ENCODE measurements around the gene H6PD.

Gene H6PD

DNA sequence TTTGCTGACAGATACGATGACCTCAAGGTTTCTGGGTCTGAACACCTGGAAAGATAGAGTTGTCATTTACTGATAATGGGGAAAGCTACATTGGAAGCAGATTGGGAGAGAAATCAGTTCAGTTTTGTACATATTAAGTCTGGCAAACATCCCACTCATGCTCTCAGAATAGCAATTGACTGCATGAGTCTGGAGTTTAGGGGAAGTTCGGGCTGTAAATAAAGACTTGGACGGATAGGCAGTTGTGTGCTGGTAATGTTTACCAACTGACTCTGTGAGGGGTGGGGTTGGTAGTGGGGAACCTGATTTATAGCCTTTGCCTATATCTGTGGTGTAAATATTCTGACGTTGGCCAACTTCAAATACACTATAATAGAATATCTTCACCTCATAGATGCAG, 4.0 kb downstream of the H6PD start:
- H4K20me1 ChIP-seq (ENCODE audit: insufficient read depth, low read length) = no peaks in the 10 kb centered on the region
- H3K79me2 ChIP-seq (ENCODE audit: low read length) = peaks cover 10% of the 10 kb centered on the region
- no peaks in the 10 kb centered on the region for H3K27me3 ChIP-seq (ENCODE audit: low read depth, low read length)
- H3K27ac ChIP-seq (ENCODE audit: low read length) = no peak overlapping the region
- no peak for TF ChIP-seq EZH2phosphoT487 (IDR thresholded peaks at IDR 0.05; ENCODE audit: low read depth)
- TF ChIP-seq, protein P1, sequence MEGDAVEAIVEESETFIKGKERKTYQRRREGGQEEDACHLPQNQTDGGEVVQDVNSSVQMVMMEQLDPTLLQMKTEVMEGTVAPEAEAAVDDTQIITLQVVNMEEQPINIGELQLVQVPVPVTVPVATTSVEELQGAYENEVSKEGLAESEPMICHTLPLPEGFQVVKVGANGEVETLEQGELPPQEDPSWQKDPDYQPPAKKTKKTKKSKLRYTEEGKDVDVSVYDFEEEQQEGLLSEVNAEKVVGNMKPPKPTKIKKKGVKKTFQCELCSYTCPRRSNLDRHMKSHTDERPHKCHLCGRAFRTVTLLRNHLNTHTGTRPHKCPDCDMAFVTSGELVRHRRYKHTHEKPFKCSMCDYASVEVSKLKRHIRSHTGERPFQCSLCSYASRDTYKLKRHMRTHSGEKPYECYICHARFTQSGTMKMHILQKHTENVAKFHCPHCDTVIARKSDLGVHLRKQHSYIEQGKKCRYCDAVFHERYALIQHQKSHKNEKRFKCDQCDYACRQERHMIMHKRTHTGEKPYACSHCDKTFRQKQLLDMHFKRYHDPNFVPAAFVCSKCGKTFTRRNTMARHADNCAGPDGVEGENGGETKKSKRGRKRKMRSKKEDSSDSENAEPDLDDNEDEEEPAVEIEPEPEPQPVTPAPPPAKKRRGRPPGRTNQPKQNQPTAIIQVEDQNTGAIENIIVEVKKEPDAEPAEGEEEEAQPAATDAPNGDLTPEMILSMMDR (IDR thresholded peaks at IDR 0.05; ENCODE audit: low read depth, low read length) = no peak
- H2AFZ ChIP-seq (ENCODE audit: low read depth, low read length) = no peak overlapping the region
- H3K4me2 ChIP-seq (ENCODE audit: low read length) = no peak overlapping the region
- peaks cover 4% of the 10 kb centered on the region; the same call in 1 of the 2 replicates for H3K4me1 ChIP-seq (ENCODE audit: low read length)
- no peaks in the 10 kb centered on the region for H3K36me3 ChIP-seq (replicated peaks; ENCODE audit: low read depth, low read length)
- no peak overlapping the region for H3K9ac ChIP-seq (ENCODE audit: low read length)
- H3K4me3 ChIP-seq (ENCODE audit: low read length) = no peak overlapping the region
- no peaks in the 10 kb centered on the region for H3K9me3 ChIP-seq (ENCODE audit: insufficient read depth, low read length)

DNA sequence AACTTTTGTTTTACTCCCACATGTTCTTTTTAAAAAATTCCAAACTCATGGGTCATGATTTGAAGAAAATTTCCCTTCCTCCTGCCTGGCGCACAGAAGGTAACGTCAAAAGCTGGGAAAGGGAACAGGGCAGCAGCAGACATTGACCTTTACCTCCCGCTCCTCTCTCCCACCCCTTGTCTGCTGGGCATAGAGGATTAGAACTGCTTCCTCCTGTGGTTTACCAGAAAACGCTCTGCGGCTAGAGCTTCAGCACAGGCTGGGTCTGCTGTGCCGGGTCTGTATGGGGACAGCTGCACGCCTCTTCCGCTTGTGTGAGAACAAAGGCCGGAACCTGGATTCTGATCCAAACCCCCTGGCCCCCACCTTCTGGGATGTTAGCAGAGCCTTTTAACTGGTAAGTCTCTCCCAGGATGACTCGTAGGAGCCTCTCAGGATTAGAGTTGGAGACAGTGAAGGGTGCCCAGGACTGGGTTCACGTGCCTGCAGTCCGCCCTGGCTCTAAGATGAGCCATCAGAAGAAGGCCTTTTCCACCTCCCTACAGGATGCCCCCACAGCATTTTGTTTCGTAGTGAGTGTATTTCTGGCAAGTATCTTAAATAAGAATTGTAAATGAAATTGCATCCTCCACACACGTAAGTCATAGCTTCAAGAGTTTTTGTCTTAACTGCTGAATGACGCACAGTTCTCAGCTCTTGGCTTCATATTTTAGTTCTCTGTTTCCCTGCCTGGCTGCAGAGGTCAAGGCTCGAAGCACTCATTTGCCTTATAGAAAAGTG, 5.2 kb downstream of the H6PD start:
- Histone ChIP-seq H3K9me3 (ENCODE audit: insufficient read depth, low read length) (no peaks in the 10 kb centered on the region), H3K4me3 (ENCODE audit: low read length) (no peak overlapping the region), H3K27me3 (ENCODE audit: low read depth, low read length) (no peaks in the 10 kb centered on the region), H3K79me2 (ENCODE audit: low read length) (peaks cover 10% of the 10 kb centered on the region), H3K4me1 (ENCODE audit: low read length) (peaks cover 4% of the 10 kb centered on the region; the same call in 1 of the 2 replicates), H3K36me3 (replicated peaks; ENCODE audit: low read depth, low read length) (no peaks in the 10 kb centered on the region), H3K9ac (ENCODE audit: low read length) (no peak overlapping the region), H3K4me2 (ENCODE audit: low read length) (no peak overlapping the region), H4K20me1 (ENCODE audit: insufficient read depth, low read length) (no peaks in the 10 kb centered on the region), H2AFZ (ENCODE audit: low read depth, low read length) (no peak overlapping the region), H3K27ac (ENCODE audit: low read length) (no peak overlapping the region)
- TF ChIP-seq EZH2phosphoT487 (IDR thresholded peaks at IDR 0.05; ENCODE audit: low read depth) = no peak
- TF ChIP-seq, protein P1 (IDR thresholded peaks at IDR 0.05; ENCODE audit: low read depth, low read length) = no peak

DNA sequence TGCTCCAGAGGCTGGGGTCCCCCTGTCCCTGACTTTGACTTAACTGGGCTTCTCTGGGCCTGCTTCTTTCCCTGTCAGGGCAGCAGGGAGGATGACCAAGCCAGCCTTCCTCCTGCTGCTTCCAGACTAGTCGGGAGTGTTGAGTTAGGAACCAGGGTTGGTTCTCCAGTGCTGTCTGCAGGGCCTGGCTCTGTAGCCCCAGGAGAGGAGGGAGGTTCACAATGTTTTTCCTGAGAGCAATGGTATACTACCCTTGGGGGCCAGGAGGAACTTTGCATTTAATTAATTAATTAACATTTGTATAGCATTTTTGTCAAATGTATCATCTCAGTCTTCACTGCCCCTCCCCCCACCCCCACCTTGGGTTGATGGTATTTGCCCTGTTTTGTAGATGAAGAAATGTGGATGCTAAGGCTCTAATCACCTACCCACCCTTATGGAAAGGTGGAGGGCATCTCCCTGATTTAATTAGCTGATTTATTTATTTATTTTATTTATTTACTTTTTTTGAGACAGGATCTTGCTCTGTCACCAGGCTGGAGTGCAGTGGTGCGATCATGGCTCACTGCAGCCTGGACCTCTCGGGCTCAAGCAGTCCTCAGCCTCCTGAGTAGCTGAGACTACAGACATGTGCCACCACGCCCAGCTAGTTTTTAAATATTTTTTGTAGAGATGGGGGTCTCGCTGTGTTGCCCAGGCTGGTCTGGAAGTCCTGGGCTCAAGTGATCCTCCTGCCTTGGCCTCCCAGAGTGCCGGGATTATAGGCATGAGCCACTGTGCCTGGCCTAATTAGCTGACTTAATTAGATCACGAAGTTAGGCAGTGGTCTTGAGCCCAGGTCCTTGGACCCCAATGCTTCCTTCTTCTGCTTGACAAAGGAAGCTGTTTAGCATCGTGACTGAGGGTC, 6.6 kb downstream of the H6PD start:
- H3K4me1 ChIP-seq (ENCODE audit: low read length) = no peaks in the 10 kb centered on the region
- no peak overlapping the region for H3K4me2 ChIP-seq (ENCODE audit: low read length)
- H3K27ac ChIP-seq (ENCODE audit: low read length) = no peak overlapping the region
- no peaks in the 10 kb centered on the region for H3K9me3 ChIP-seq (ENCODE audit: insufficient read depth, low read length)
- no peak overlapping the region for H3K9ac ChIP-seq (ENCODE audit: low read length)
- H2AFZ ChIP-seq (ENCODE audit: low read depth, low read length) = no peak overlapping the region
- no peaks in the 10 kb centered on the region for H4K20me1 ChIP-seq (ENCODE audit: insufficient read depth, low read length)
- TF ChIP-seq EZH2phosphoT487 (IDR thresholded peaks at IDR 0.05; ENCODE audit: low read depth) = no peak
- TF ChIP-seq, protein P1 (IDR thresholded peaks at IDR 0.05; ENCODE audit: low read depth, low read length) = no peak
- H3K4me3 ChIP-seq (ENCODE audit: low read length) = no peak overlapping the region
- no peaks in the 10 kb centered on the region for H3K36me3 ChIP-seq (replicated peaks; ENCODE audit: low read depth, low read length)
- no peaks in the 10 kb centered on the region for H3K27me3 ChIP-seq (ENCODE audit: low read depth, low read length)
- H3K79me2 ChIP-seq (ENCODE audit: low read length) = no peaks in the 10 kb centered on the region; the same call in 1 of the 2 replicates

- TF ChIP-seq, protein P1 (IDR thresholded peaks at IDR 0.05; ENCODE audit: low read depth, low read length) = no peak
- no peak for TF ChIP-seq EZH2phosphoT487 (IDR thresholded peaks at IDR 0.05; ENCODE audit: low read depth)
- Histone ChIP-seq H3K9me3 (ENCODE audit: insufficient read depth, low read length) (no peaks in the 10 kb centered on the region), H3K27me3 (ENCODE audit: low read depth, low read length) (no peaks in the 10 kb centered on the region), H3K4me1 (ENCODE audit: low read length) (no peaks in the 10 kb centered on the region), H3K4me2 (ENCODE audit: low read length) (no peak overlapping the region), H3K9ac (ENCODE audit: low read length) (no peak overlapping the region), H3K27ac (ENCODE audit: low read length) (no peak overlapping the region), H3K4me3 (ENCODE audit: low read length) (no peak overlapping the region), H3K36me3 (replicated peaks; ENCODE audit: low read depth, low read length) (no peaks in the 10 kb centered on the region), H2AFZ (ENCODE audit: low read depth, low read length) (no peak overlapping the region), H4K20me1 (ENCODE audit: insufficient read depth, low read length) (no peaks in the 10 kb centered on the region), H3K79me2 (ENCODE audit: low read length) (no peaks in the 10 kb centered on the region; the same call in 1 of the 2 replicates)
Observed at GRCh38 chr1:9241891-9242290, 7.3 kb downstream of the H6PD start.
